GM12873 (cell line): ENCODE data around the gene AP3B1.

ENCODE experiments used
- CTCF ChIP-seq: IDR thresholded peaks from 2 replicates; pipeline ENCODE4 v1.5.1; 2012; ENCODE audit warnings: low read depth, mild to moderate bottlenecking, moderate library complexity, low read length, control low read depth; ENCODE audit not compliant: insufficient read depth; ENCODE audit errors: missing control alignments

The AP3B1 gene

GRCh38 chr5:77957931-77958521 lies 336.5 kb downstream of the AP3B1 start:
- TF ChIP-seq CTCF = no peak

- no peak for TF ChIP-seq CTCF
Measured at GRCh38 chr5:77957516-77957915, 337.0 kb downstream of the AP3B1 start.

GRCh38 chr5:77957081-77957480 lies 337.4 kb downstream of the AP3B1 start:
- TF ChIP-seq CTCF = no peak

GRCh38 chr5:77955577-77955976 lies 338.9 kb downstream of the AP3B1 start:
- TF ChIP-seq CTCF = no peak

GRCh38 chr5:77953374-77953773 lies 341.1 kb downstream of the AP3B1 start:
- no peak for TF ChIP-seq CTCF

GRCh38 chr5:77952636-77953212 lies 341.8 kb downstream of the AP3B1 start:
- no peak for TF ChIP-seq CTCF
